ENCODE data around the gene SDCBP2.

DNA sequence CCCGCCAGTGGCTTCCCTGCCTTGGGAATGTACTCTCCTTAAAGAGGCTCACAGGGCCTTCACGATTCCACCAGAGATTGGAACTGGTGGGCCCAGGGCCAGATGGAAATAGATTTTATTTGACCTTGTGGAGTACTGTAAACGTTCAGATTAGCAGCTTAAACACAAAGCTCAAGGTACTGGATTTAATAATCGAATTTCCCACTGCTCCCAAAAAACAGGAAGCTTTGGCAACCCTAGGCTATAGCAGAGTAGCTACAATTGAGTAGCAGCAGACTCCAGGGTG, 7.3 kb downstream of the SDCBP2 start:
- no peak for TF ChIP-seq CTCF (IDR thresholded peaks at IDR 0.05)
- no peak for TF ChIP-seq POLR2A (IDR thresholded peaks at IDR 0.05)
